Mammary epithelial cell (primary cell): ENCODE measurements around the gene MAP7.

ENCODE experiments used
- EZH2 ChIP-seq: IDR thresholded peaks from 2 replicates; pipeline ENCODE4 v1.6.1; 2012; ENCODE audit warnings: low read length, inconsistent platforms, borderline replicate concordance
- TF ChIP-seq, protein P1 (sequence below), 2 donors: IDR thresholded peaks in 1 of 2; conservative IDR thresholded peaks in 1 of 2; 2 replicates each; pipeline ENCODE4 v1.5.1; 2011 to 2012; ENCODE audit warnings: inconsistent platforms in 2 of 2, low read length in 2 of 2, mild to moderate bottlenecking in 2 of 2, control low read depth in 1 of 2, low read depth in 1 of 2; ENCODE audit not compliant: insufficient read depth in 1 of 2; ENCODE audit errors: extremely low read depth in 1 of 2

DNA sequence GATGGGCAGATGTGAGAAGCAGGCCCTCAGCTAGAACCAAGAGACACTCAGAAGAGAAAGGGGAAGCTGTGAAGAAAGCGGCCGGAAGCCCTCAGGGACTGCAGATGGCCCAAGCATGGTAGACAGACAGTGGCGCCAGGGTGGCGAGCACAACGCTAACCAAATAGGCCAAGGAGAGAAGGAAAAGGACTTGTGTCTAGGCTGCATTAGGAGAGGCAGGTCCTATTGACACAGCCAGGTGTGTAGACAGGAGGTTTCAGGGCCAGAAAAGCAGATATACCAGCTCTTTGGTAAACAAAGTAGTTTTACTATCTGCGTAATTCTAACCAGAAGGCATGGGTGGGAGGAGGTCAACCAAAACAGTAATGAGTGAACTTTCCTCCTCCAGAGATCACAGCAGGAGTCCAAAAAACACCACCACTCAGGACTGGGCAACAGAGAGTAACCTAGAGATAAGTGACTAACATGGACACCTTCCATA is 15.8 kb upstream of the MAP7 start:
- TF ChIP-seq, protein P1, sequence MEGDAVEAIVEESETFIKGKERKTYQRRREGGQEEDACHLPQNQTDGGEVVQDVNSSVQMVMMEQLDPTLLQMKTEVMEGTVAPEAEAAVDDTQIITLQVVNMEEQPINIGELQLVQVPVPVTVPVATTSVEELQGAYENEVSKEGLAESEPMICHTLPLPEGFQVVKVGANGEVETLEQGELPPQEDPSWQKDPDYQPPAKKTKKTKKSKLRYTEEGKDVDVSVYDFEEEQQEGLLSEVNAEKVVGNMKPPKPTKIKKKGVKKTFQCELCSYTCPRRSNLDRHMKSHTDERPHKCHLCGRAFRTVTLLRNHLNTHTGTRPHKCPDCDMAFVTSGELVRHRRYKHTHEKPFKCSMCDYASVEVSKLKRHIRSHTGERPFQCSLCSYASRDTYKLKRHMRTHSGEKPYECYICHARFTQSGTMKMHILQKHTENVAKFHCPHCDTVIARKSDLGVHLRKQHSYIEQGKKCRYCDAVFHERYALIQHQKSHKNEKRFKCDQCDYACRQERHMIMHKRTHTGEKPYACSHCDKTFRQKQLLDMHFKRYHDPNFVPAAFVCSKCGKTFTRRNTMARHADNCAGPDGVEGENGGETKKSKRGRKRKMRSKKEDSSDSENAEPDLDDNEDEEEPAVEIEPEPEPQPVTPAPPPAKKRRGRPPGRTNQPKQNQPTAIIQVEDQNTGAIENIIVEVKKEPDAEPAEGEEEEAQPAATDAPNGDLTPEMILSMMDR (conservative IDR thresholded peaks at IDR 0.05 in 1 of 2, IDR thresholded peaks at IDR 0.05 in 1 of 2; ENCODE audit: extremely low read depth in 1 of 2, insufficient read depth in 1 of 2, low read depth in 1 of 2, low read length in 2 of 2): no peak
- TF ChIP-seq EZH2: no peak
